GM21576 (cell line): ENCODE measurements around the gene NELFCD.
"Not testable (repeated sequence)": the region's sequence is repeated elsewhere in the genome, so short reads cannot be mapped to it uniquely, and the experiment has no call there.

Experiments
- ATAC-seq: cut with Tn5 transposase; IDR thresholded peaks from one replicate; pipeline ENCODE4 v1.9.1; 2021; ENCODE audit warnings: mild to moderate bottlenecking, moderate library complexity; ENCODE audit not compliant: unreplicated experiment

The NELFCD gene

GRCh38 chr20:58971429-58971828 lies 9.6 kb upstream of the NELFCD start:
- ATAC-seq, result no peak

GRCh38 chr20:58973179-58973578 lies 7.9 kb upstream of the NELFCD start:
- no peak for ATAC-seq

- no peak for ATAC-seq
These were observed 7.2 kb upstream of the NELFCD start for GRCh38 chr20:58973866-58974265.

- no peak for ATAC-seq
These were observed 5.7 kb upstream of the NELFCD start for GRCh38 chr20:58975353-58975752.

GRCh38 chr20:58976061-58976730 lies 4.9 kb upstream of the NELFCD start:
- no peak for ATAC-seq

- ATAC-seq, result no peak
These were observed 2.5 kb upstream of the NELFCD start for GRCh38 chr20:58978351-58979190.

- ATAC-seq, result no peak
These were observed 740 bp downstream of the NELFCD start for GRCh38 chr20:58981628-58982364.

- no peak for ATAC-seq
These were observed 1.5 kb downstream of the NELFCD start for GRCh38 chr20:58982406-58983114.

- ATAC-seq, result not testable (repeated sequence)
These were observed 2.0 kb downstream of the NELFCD start for GRCh38 chr20:58983115-58983468.

- ATAC-seq, result no peak
These were observed 3.6 kb downstream of the NELFCD start for GRCh38 chr20:58984691-58985090.

GRCh38 chr20:58985656-58986055 lies 4.6 kb downstream of the NELFCD start:
- ATAC-seq, result no peak

GRCh38 chr20:58986286-58986967 lies 5.4 kb downstream of the NELFCD start:
- ATAC-seq, result no peak

- no peak for ATAC-seq
These were observed 6.0 kb downstream of the NELFCD start for GRCh38 chr20:58986968-58987517.

GRCh38 chr20:58987790-58988564 lies 6.9 kb downstream of the NELFCD start:
- no peak for ATAC-seq

GRCh38 chr20:58988565-58988882 lies 7.5 kb downstream of the NELFCD start:
- ATAC-seq, result no peak

GRCh38 chr20:58989196-58989595 lies 8.1 kb downstream of the NELFCD start:
- ATAC-seq, result no peak

- ATAC-seq, result no peak
These were observed 9.8 kb downstream of the NELFCD start for GRCh38 chr20:58990651-58991445.

- no peak for ATAC-seq
These were observed 10.7 kb downstream of the NELFCD start for GRCh38 chr20:58991715-58992114.

- ATAC-seq, result no peak
These were observed 11.9 kb downstream of the NELFCD start for GRCh38 chr20:58992911-58993310.
